ENCODE data around the gene INSYN2B. TPM values are rescaled to one million over a fixed set of nuclear protein-coding genes. Genes with fewer than 3 reads are reported as not detected.
A peak's percentile ranks its signal among the peaks of the same experiment; 100 is the strongest.

INSYN2B gene
- polyA plus RNA-seq (2011; rRNA removed) (2.0 and 2.4 TPM in 2 replicates), polyA minus RNA-seq (2011; rRNA and poly(A)+ RNA removed) (1.7 and 2.3 TPM in 2 replicates)

DNA sequence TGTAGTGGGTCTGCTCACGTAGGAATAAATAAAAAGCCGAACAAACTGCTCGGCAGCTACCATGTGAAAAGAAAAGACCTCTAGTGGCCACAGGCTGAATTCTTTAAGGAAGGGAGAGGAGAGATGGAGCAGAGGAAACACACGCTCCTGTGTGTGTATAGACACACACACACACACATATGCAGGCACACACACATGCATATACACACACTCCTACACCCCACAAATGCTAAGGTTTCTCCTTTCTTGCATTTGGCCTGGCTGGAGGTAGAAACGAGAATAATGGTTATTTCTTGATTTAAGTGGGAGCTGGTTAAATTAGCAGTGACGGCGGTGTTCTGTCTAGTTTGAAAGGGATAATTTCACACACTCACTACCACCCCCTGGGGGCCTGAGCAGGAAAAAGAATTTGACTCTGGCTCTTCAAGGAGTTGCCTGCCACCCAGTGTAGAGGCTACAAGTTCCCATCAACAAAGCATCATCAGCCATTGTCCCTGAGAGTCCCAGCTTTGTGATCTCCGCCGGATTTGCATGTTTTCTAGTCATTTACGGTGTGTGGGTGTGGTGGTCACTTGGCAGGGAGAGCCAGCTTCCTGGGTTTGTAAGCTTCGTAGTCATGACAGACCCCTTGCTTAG lies at the start of gene INSYN2B:
Gene INSYN2B, minus strand, starts transcription at position 78 of the 636 bp plus-strand sequence. CDS start 96,597 bp downstream, outside the sequence.
- TF ChIP-seq, protein P1, sequence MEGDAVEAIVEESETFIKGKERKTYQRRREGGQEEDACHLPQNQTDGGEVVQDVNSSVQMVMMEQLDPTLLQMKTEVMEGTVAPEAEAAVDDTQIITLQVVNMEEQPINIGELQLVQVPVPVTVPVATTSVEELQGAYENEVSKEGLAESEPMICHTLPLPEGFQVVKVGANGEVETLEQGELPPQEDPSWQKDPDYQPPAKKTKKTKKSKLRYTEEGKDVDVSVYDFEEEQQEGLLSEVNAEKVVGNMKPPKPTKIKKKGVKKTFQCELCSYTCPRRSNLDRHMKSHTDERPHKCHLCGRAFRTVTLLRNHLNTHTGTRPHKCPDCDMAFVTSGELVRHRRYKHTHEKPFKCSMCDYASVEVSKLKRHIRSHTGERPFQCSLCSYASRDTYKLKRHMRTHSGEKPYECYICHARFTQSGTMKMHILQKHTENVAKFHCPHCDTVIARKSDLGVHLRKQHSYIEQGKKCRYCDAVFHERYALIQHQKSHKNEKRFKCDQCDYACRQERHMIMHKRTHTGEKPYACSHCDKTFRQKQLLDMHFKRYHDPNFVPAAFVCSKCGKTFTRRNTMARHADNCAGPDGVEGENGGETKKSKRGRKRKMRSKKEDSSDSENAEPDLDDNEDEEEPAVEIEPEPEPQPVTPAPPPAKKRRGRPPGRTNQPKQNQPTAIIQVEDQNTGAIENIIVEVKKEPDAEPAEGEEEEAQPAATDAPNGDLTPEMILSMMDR (IDR thresholded peaks at IDR 0.05; ENCODE audit: insufficient read depth, low read depth, low read length): peak; percentile 59
- ChIA-PET POLR2A (interaction anchor here (0.6 kb wide), 1 partner anchor 933 kb away, joined by 3 read pairs; no protein-coding TSS in a partner anchor), CTCF (interaction anchor here (0.6 to 3.0 kb wide), 90 partner anchors 9 to 1312 kb away, joined by 3 to 38 read pairs (median 5); partner anchors contain the start of gene SPDL1)
- DNase-seq (ENCODE audit: low read depth): peak; percentile 63
- Histone ChIP-seq H3K4me3 (ENCODE audit: low read depth, low read length) (peak within 1 kb of the TSS; percentile 43), H3K27me3 (ENCODE audit: control insufficient read depth, insufficient read depth, low read length) (no peaks in the 10 kb centered on the region), H3K36me3 (ENCODE audit: control insufficient read depth, insufficient read depth, low read length) (no peaks in the 10 kb centered on the region)

DNA sequence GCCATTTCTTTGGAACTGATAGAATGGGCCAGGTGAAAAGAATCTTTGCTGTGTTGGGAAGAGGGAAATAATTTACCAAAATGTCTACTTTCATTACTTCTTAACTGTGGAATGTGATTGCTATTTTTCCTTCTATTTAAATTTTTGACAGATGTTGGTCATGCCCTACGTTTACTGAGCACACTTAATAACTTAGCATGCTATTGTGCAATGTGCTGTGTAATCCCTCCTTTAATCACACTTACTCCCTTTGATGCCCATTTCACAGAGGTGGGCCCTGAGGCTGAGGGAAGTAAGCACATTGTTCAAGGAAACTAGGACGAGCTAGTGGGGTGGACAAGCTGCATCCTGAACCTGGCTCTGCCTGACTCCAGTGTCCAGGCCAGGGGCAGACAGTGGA lies 47.8 kb upstream of the INSYN2B start:
- ChIA-PET POLR2A (no interaction called here), CTCF (interaction anchor here (1.2 kb wide), 1 partner anchor 10 kb away, joined by 3 read pairs; no protein-coding TSS in a partner anchor)
- TF ChIP-seq, protein P1 (IDR thresholded peaks at IDR 0.05; ENCODE audit: insufficient read depth, low read depth, low read length): no peak
- no peak for DNase-seq (ENCODE audit: low read depth)
- Histone ChIP-seq H3K4me3 (ENCODE audit: low read depth, low read length) (no peak overlapping the region), H3K27me3 (ENCODE audit: control insufficient read depth, insufficient read depth, low read length) (peaks cover 2% of the 10 kb centered on the region; the same call in 1 of the 2 replicates), H3K36me3 (ENCODE audit: control insufficient read depth, insufficient read depth, low read length) (no peaks in the 10 kb centered on the region)

DNA sequence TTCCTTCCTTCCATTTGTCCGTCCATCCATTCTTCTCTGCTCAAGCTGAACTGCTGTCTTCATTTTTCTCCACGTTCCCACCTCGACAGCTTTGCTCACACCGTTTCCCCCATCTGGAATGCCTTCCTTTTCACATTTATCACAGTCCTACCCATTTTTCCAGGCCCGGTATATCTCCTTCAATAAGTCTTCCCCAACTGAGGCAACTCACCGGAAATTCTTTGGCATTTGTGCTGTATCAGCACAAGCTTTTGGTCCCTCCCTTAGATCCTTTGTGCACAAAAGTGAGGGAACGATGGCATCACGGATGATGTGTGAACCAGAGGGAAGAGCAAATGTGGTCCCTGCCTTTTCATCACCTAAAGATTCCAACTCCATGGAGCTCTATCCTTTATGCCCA lies 45.6 kb upstream of the INSYN2B start:
- POLR2A ChIA-PET: no interaction called here
- TF ChIP-seq, protein P1 (IDR thresholded peaks at IDR 0.05; ENCODE audit: insufficient read depth, low read depth, low read length): no peak
- H3K4me3 ChIP-seq (ENCODE audit: low read depth, low read length): no peak overlapping the region
- no peak for DNase-seq (ENCODE audit: low read depth)
- H3K27me3 ChIP-seq (ENCODE audit: control insufficient read depth, insufficient read depth, low read length): peaks cover 2% of the 10 kb centered on the region; the same call in 1 of the 2 replicates
- H3K36me3 ChIP-seq (ENCODE audit: control insufficient read depth, insufficient read depth, low read length): no peaks in the 10 kb centered on the region
- CTCF ChIA-PET: interaction anchor here (1.4 to 1.6 kb wide), 2 partner anchors 45 to 75 kb away, joined by 3 to 4 read pairs; no protein-coding TSS in a partner anchor

DNA sequence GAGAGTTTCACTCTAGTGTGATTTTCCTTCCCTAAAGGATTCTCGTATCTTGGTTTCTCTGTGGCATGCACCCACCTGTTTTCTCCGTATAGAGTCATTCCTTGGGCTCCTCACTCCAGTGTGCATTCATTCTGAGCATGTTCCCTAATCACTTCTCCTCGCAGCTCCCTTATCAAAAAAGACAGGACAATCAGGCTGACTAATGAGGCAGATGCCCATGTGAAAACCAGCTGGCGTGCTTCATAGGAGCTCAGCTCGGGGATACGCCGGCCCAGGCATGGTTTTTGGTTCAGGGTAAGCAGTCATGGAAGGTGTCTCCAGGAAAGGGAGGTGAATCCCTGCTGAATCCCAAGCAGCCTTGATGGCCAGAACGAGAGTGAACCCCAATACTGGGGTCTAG lies 41.2 kb upstream of the INSYN2B start:
- TF ChIP-seq, protein P1 (IDR thresholded peaks at IDR 0.05; ENCODE audit: insufficient read depth, low read depth, low read length): no peak
- Histone ChIP-seq H3K36me3 (ENCODE audit: control insufficient read depth, insufficient read depth, low read length) (no peaks in the 10 kb centered on the region), H3K4me3 (ENCODE audit: low read depth, low read length) (no peak overlapping the region), H3K27me3 (ENCODE audit: control insufficient read depth, insufficient read depth, low read length) (no peaks in the 10 kb centered on the region; the same call in 1 of the 2 replicates)
- ChIA-PET POLR2A (no interaction called here), CTCF (no interaction called here)
- no peak for DNase-seq (ENCODE audit: low read depth)

DNA sequence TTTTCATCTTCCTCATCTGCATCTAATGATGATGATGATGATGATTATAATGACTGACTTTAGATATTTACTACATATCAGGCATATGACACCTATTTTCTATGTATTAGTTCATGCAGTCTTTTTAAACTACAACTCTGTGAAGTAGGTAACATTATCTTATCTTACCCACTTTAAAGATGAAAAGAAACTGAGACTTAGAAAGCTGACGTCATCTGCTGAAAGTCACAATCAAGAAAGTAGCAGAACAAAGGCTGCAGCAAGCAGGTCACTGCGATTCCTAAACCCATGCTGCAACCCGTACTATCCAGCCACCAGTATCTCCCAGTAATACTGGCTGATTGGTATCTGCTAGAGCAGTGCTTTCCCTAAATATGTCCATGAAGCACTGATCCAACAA lies 40.1 kb upstream of the INSYN2B start:
- Histone ChIP-seq H3K36me3 (ENCODE audit: control insufficient read depth, insufficient read depth, low read length) (no peaks in the 10 kb centered on the region), H3K27me3 (ENCODE audit: control insufficient read depth, insufficient read depth, low read length) (no peaks in the 10 kb centered on the region; the same call in 1 of the 2 replicates), H3K4me3 (ENCODE audit: low read depth, low read length) (no peak overlapping the region)
- DNase-seq (ENCODE audit: low read depth): no peak
- TF ChIP-seq, protein P1 (IDR thresholded peaks at IDR 0.05; ENCODE audit: insufficient read depth, low read depth, low read length): no peak
- POLR2A ChIA-PET: no interaction called here
- CTCF ChIA-PET: no interaction called here

Measured in BJ (cell line).